Liver (tissue), 3 donors: ENCODE measurements around the gene PPARD.

Source experiments
- EGR1 ChIP-seq, 2 donors: IDR thresholded peaks; 2 replicates each; pipeline ENCODE4 v1.6.1; 2016 to 2018; ENCODE audit warnings: antibody characterized with exemption in 2 of 2, low read depth in 2 of 2
- RAD21 ChIP-seq, 2 donors: IDR thresholded peaks; 2 replicates each; pipeline ENCODE4 v1.6.1; 2016; ENCODE audit warnings: antibody characterized with exemption in 2 of 2, mild to moderate bottlenecking in 2 of 2
- TF ChIP-seq, protein P1 (sequence below): IDR thresholded peaks from 2 replicates; pipeline ENCODE4 v1.6.1; 2016; ENCODE audit warnings: antibody characterized with exemption
- TF ChIP-seq, protein P2 (sequence below): fragments of 150-350 bp; IDR thresholded peaks from 2 replicates; pipeline ENCODE4 v1.5.1; 2017; ENCODE audit warnings: improper control_type of control experiment, low read depth, low read length; ENCODE audit not compliant: missing input control
- donor health status: healthy.
- donor health status: healthy.

DNA sequence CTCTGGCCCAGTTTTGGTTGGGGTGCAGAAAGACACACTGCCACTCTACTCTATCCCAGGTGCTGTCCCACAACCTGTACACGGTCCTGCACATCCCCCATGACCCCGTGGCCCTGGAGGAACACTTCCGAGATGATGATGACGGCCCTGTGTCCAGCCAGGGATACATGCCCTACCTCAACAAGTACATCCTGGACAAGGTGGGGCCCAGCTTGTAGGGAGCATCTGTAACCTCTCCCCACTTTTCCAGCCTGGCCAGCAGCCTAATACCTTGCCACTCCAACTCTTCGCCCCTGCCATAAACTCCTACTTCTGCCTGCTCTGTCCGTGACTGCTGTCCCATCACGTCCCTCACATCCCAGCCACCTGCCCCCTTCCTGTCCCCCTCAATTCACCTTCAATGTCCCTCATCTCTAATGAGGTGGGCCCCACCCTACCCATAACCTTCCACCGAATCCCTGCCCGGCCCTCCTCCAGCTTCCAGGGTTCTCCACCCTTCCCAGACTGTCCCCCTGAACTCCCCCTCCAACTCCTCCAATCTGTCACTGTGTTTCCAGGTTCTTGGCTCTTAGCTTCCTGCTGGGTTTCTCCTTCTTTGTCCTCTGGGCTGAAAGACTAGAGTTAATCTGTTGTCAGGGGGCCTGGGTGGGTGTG, 32.6 kb upstream of the PPARD start:
- TF ChIP-seq, protein P1, sequence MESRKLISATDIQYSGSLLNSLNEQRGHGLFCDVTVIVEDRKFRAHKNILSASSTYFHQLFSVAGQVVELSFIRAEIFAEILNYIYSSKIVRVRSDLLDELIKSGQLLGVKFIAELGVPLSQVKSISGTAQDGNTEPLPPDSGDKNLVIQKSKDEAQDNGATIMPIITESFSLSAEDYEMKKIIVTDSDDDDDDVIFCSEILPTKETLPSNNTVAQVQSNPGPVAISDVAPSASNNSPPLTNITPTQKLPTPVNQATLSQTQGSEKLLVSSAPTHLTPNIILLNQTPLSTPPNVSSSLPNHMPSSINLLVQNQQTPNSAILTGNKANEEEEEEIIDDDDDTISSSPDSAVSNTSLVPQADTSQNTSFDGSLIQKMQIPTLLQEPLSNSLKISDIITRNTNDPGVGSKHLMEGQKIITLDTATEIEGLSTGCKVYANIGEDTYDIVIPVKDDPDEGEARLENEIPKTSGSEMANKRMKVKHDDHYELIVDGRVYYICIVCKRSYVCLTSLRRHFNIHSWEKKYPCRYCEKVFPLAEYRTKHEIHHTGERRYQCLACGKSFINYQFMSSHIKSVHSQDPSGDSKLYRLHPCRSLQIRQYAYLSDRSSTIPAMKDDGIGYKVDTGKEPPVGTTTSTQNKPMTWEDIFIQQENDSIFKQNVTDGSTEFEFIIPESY: no peak
- TF ChIP-seq, protein P2, sequence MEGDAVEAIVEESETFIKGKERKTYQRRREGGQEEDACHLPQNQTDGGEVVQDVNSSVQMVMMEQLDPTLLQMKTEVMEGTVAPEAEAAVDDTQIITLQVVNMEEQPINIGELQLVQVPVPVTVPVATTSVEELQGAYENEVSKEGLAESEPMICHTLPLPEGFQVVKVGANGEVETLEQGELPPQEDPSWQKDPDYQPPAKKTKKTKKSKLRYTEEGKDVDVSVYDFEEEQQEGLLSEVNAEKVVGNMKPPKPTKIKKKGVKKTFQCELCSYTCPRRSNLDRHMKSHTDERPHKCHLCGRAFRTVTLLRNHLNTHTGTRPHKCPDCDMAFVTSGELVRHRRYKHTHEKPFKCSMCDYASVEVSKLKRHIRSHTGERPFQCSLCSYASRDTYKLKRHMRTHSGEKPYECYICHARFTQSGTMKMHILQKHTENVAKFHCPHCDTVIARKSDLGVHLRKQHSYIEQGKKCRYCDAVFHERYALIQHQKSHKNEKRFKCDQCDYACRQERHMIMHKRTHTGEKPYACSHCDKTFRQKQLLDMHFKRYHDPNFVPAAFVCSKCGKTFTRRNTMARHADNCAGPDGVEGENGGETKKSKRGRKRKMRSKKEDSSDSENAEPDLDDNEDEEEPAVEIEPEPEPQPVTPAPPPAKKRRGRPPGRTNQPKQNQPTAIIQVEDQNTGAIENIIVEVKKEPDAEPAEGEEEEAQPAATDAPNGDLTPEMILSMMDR: no peak
- no peak for TF ChIP-seq RAD21 (IDR thresholded peaks at IDR 0.05)
- no peak for TF ChIP-seq EGR1 (IDR thresholded peaks at IDR 0.05; ENCODE audit: low read depth in 2 of 2)
